ENCODE measurements around the gene LDB2.

The LDB2 gene

DNA sequence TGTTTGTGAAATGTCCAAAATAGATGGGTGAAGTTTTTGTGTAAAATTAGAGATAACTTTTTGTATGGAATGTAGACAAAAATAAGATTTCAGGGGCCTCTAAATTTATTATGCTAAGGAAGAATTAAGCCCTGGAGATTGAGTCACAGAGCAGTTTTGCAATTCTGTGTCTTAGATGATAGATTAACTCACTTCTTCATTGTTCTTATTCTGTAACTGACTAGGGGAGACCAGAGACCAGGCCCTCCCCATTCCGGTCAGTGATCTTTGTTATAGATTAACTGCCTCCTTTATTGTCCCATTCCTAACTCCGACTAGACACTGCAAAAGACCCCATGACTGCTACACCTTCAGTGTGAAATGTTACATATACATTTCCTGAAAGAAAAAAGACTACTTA is 433.8 kb downstream of the LDB2 start:
- no peak for DNase-seq

DNA sequence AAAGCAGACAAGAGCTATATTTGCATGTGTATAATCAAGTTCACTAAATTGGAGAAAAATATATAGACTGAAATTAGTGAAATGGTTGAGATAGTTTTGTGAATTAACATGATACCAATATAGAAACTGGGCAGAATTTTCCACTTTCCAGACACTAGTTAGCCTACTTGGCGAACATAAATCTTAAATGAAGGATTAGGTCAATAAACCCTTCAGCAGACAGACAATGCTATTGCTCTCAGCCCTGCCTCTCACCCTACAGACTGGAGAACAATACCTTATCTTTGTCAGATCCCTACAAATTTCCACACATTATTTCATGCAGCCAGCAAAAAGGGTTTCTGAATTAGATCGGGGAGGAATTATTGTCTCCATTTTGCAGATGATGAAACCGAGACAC is 435.8 kb downstream of the LDB2 start:
- DNase-seq = no peak

DNA sequence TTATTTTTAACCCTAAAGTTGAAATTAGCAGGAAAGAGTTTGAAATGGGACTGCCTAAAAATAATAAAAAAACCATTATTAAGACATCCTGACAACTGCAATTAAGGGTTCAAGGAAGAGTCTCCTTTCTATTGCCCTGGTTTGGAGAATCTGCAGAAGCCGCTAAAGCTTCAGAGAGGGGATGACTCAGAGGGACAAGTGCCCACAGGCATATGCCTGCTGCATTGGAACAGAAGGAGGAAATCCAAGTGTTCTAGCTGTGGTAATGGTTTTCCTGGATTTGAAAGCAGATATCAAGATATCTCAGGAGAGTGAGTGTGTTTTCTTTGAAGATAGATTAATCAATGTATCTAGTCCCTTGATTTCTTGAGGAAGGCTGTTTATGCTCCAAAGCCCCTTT is 437.1 kb downstream of the LDB2 start:
- DNase-seq = no peak

DNA sequence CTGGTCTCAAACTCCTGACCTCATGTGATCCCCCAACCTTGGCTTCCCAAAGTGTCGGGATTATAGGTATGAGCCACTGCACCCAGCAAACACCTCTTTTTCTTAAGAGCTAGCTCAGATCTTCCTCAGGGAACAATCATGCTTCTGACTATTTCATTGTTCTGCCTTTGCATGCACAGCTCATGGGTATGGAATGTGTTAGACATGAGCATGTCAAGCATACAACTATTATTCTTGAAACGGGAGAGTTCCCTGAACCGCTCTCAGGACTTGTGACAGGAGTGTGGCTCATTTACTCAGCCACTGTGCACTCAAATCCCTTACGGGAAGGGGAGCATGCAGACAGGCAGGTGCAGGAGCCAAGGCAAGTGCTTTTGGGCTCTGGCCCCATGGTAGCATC is 440.5 kb downstream of the LDB2 start:
- peak; percentile 19 for DNase-seq

Data from fibroblast of skin of right quadriceps (primary cell).